GM19035 (cell line): ENCODE results near the gene MEGF11.
"Not testable (repeated sequence)": the region's sequence is repeated elsewhere in the genome, so short reads cannot be mapped to it uniquely, and the experiment has no call there.

Experiments used
- ATAC-seq: cut with Tn5 transposase; IDR thresholded peaks from one replicate; pipeline ENCODE4 v1.9.1; 2021; ENCODE audit not compliant: unreplicated experiment

The MEGF11 gene

GRCh38 chr15:65908876-65909275, 344.7 kb downstream of the MEGF11 start:
- no peak for ATAC-seq

- no peak for ATAC-seq
Measured at GRCh38 chr15:65907661-65908060, 345.9 kb downstream of the MEGF11 start.

GRCh38 chr15:65906396-65906795, 347.2 kb downstream of the MEGF11 start:
- no peak for ATAC-seq

GRCh38 chr15:65904301-65904700, 349.2 kb downstream of the MEGF11 start:
- no peak for ATAC-seq

GRCh38 chr15:65903296-65904073, 350.1 kb downstream of the MEGF11 start:
- ATAC-seq, result no peak

GRCh38 chr15:65902373-65902772, 351.2 kb downstream of the MEGF11 start:
- ATAC-seq, result no peak

GRCh38 chr15:65901836-65902235, 351.7 kb downstream of the MEGF11 start:
- ATAC-seq, result no peak

GRCh38 chr15:65901336-65901735, 352.2 kb downstream of the MEGF11 start:
- no peak for ATAC-seq

GRCh38 chr15:65900488-65900887, 353.1 kb downstream of the MEGF11 start:
- no peak for ATAC-seq

GRCh38 chr15:65896236-65896635, 357.3 kb downstream of the MEGF11 start:
- no peak for ATAC-seq

- ATAC-seq, result no peak
Measured at GRCh38 chr15:65893060-65893459, 360.5 kb downstream of the MEGF11 start.

GRCh38 chr15:65888981-65889380, 364.6 kb downstream of the MEGF11 start:
- no peak for ATAC-seq

GRCh38 chr15:65887565-65887964, 366.0 kb downstream of the MEGF11 start:
- no peak for ATAC-seq

GRCh38 chr15:65885668-65886218, 367.8 kb downstream of the MEGF11 start:
- ATAC-seq, result no peak

GRCh38 chr15:65884511-65884910, 369.0 kb downstream of the MEGF11 start:
- ATAC-seq, result no peak

GRCh38 chr15:65883571-65883970, 370.0 kb downstream of the MEGF11 start:
- no peak for ATAC-seq

GRCh38 chr15:65881766-65882434, 371.6 kb downstream of the MEGF11 start:
- ATAC-seq, result no peak

GRCh38 chr15:65877749-65878148, 375.8 kb downstream of the MEGF11 start:
- no peak for ATAC-seq

GRCh38 chr15:65875458-65875857, 378.1 kb downstream of the MEGF11 start:
- no peak for ATAC-seq

- ATAC-seq, result no peak
Measured at GRCh38 chr15:65873256-65873655, 380.3 kb downstream of the MEGF11 start.

- ATAC-seq, result not testable (repeated sequence)
Measured at GRCh38 chr15:65872596-65872995, 381.0 kb downstream of the MEGF11 start.

- ATAC-seq, result not testable (repeated sequence)
Measured at GRCh38 chr15:65871886-65872285, 381.7 kb downstream of the MEGF11 start.
